ENCODE results near the gene GSX1. TPM values are rescaled to one million over a fixed set of nuclear protein-coding genes. Genes with fewer than 3 reads are reported as not detected.

The GSX1 gene
- total RNA-seq, 1 experiment from 2014 or later = not detected

- no peak for DNase-seq (ENCODE audit: low read depth)
Observed at GRCh38 chr13:27833206-27833605, 40.9 kb downstream of the GSX1 start.

GRCh38 chr13:27834095-27834494 is 41.8 kb downstream of the GSX1 start:
- no peak for DNase-seq (ENCODE audit: low read depth)

GRCh38 chr13:27835799-27836198 is 43.5 kb downstream of the GSX1 start:
- no peak for DNase-seq (ENCODE audit: low read depth)

- DNase-seq (ENCODE audit: low read depth) = peak; percentile 15
Observed at GRCh38 chr13:27839809-27840467, 47.7 kb downstream of the GSX1 start.

GRCh38 chr13:27842571-27842970 is 50.3 kb downstream of the GSX1 start:
- no peak for DNase-seq (ENCODE audit: low read depth)

Other genes with a start within 250 kb of the GSX1 start
- gene LNX2, start 172.0 kb upstream of the GSX1 start, total RNA-seq (2014; rRNA removed; shearing (Covaris generic)) = 5.3 and 6.3 TPM in 2 replicates
- gene POLR1D, start 170.6 kb upstream of the GSX1 start, total RNA-seq (2014; rRNA removed; shearing (Covaris generic)) = 82.1 and 85.1 TPM in 2 replicates
- gene PDX1, start 127.5 kb downstream of the GSX1 start, total RNA-seq (2014; rRNA removed; shearing (Covaris generic)) = not detected in 2 replicates
- not detected in 2 replicates for gene CDX2, start 176.8 kb downstream of the GSX1 start, total RNA-seq (2014; rRNA removed; shearing (Covaris generic))
- not detected in 2 replicates for gene URAD, start 196.2 kb downstream of the GSX1 start, total RNA-seq (2014; rRNA removed; shearing (Covaris generic))

Measured in RPMI7951 (cell line).